Stimulated activated effector memory CD8-positive, alpha-beta T cell treated with anti-CD3 and anti-CD28 coated beads, Interleukin-12 subunit alpha, Interleukin-12 subunit beta, amount 100 ng/mL, for 72 hours (primary cell): ENCODE results near the gene LBR.
"Not testable (repeated sequence)": the region's sequence is repeated elsewhere in the genome, so short reads cannot be mapped to it uniquely, and the experiment has no call there.

Source experiments
- ATAC-seq: fragments of 150-1000 bp; cut with Tn5 transposase; 2 replicates; pipeline ENCODE4 v1.10.0; 2021
- DNase-seq, 2 donors: peaks; one replicate each; pipeline ENCODE4 v3.0.0; 2021 to 2022; ENCODE audit warnings: low spot score in 2 of 2
- H3K27ac Mint-ChIP-seq: one replicate; pipeline ENCODE4 v1.8.0; 2022; ENCODE audit warnings: mild to moderate bottlenecking, mixed read lengths
- H3K36me3 Mint-ChIP-seq: one replicate; pipeline ENCODE4 v1.8.0; 2022; ENCODE audit warnings: mild to moderate bottlenecking, mixed read lengths
- H3K4me1 Mint-ChIP-seq: one replicate; pipeline ENCODE4 v1.8.0; 2022; ENCODE audit warnings: mixed read lengths
- H3K4me3 Mint-ChIP-seq: one replicate; pipeline ENCODE4 v1.8.0; 2022; ENCODE audit warnings: mild to moderate bottlenecking, mixed read lengths
- H3K9me3 Mint-ChIP-seq: one replicate; pipeline ENCODE4 v1.8.0; 2022; ENCODE audit warnings: mixed read lengths

Gene LBR

DNA sequence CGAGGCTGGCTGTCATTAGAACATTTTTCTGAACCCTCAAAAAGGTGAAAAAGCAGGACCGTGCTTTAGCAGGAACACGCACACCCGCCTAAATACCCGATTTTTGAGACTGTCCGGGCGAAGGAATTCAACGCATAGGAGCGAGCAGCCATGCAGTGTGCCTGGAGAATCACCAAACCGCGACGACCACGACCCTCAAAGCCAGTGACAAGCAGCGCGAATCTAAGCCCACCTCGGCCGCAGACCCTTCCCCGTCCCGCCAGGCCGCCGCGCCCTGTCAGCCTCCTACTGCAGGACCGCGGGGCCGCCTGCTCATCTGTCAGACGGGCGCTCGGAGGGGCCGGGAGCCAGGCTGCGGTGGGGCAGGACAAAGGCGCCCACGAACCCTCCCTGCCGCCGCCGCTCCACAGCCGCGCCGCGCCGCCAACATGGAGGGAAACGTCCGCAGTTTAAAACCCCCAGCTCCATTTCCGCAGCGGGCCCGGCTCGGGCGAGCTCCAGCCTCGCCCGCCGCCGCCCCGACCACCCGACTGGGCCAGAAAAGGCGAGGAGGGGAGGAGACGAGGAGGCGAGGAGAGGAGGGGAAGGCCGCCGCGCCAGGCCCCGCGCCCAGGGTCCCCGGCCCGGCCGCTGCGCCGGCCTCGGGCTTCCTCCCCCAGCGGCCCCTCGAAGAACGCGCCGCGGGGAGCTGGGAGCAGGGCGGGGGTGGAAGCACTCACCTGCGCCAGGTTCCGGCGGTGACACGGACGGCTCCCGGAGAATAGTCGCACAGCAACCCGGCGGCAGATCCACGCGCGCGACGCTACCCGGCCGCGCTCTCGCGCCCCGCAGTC is at the start of gene LBR:
LBR (minus strand) TSS at position 804 of the 833 bp plus-strand sequence. CDS start 3,963 bp downstream, outside the sequence.
- Mint-ChIP-seq H3K4me1 (peaks cover 42% of the 10 kb centered on the region), H3K9me3 (no peaks in the 10 kb centered on the region), H3K4me3 (peak within 1 kb of the TSS; percentile 85), H3K27ac (peak within 1 kb of the TSS; percentile 85), H3K36me3 (peaks cover 20% of the 10 kb centered on the region)
- ATAC-seq (peak; percentile 56), DNase-seq (no peak)

DNA sequence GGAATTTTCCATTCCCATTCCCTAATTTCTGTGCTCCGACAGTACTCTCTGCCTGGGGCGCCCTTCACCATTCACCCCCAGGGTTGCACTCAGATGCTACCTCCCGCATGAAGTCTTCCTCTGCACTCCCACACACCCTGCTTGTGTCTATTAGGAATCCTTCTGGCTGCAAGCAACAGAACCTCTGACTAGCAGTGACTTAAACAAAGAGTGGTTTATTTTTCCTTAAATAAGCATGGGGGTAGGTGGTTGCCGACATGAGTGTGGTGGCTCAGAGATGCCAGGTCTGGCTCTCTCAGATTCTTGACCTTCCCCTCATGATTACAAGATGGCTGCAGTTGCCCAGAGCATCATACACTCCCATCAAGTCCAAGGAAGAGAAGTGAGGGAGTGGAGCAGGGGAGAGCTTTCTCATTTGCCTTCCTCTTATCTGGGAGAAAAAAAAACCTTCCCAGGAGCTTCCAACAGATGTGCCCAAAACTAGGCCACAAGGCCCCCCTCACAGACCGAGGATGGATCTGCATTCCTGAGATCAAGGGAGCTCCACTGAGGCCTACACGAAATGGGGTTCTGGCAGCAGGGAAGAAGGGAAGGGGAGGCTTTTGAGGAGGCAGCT is 49.6 kb upstream of the LBR start:
- H3K36me3 Mint-ChIP-seq, result no peaks in the 10 kb centered on the region
- H3K4me1 Mint-ChIP-seq, result peaks cover 47% of the 10 kb centered on the region
- H3K27ac Mint-ChIP-seq, result peak overlapping the region; percentile 82
- H3K9me3 Mint-ChIP-seq, result no peaks in the 10 kb centered on the region
- ATAC-seq (no peak), DNase-seq (no peak)
- H3K4me3 Mint-ChIP-seq, result no peak overlapping the region

DNA sequence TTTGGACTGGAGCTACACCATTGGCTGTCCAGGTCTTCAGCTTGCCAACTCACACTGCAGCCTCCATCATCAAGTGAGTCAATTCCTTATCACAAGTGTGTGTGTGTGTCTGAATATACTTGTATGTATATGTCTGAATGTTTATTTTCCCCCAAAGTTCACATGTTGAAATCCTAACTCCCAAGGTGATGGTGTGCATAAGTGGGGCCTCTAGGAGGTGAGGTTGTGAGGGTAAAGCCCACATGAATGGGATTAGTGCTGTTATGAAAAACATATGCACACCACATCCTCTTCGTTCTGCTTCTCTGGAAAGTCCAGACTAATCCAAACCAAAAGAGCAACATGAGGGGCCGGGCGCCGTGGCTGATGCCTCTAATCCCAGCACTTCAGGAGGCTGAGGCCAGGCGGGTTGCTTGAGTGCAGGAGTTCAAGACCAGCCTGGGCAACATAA is 48.7 kb upstream of the LBR start:
- no peaks in the 10 kb centered on the region for H3K9me3 Mint-ChIP-seq
- no peaks in the 10 kb centered on the region for H3K36me3 Mint-ChIP-seq
- no peak for ATAC-seq
- peaks cover 47% of the 10 kb centered on the region for H3K4me1 Mint-ChIP-seq
- no peak overlapping the region for H3K27ac Mint-ChIP-seq
- peak in 1 of 2 donors; percentile 45 for DNase-seq
- H3K4me3 Mint-ChIP-seq, result no peak overlapping the region

DNA sequence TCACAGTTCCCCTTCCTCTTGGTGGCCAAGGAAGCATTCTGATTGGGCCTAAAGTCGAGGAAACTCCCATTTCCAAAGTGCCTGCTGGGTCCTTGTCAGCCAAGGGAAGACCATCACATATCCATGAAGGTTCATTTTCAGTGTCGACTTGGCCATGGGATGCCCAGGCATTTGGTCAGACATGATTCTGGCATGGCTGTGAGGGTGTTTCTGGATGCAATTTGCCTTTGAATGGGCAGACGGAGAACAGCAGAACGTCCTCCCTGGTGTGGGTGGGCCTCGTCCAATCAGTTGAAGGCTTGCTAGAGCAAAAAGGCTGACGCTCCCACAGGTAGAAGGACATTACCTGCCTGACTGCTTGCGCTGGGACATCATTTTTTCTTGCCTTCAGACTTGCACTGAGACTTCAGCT is 48.3 kb upstream of the LBR start:
- peaks cover 48% of the 10 kb centered on the region for H3K4me1 Mint-ChIP-seq
- peak in 1 of 2 donors; percentile 46 for DNase-seq
- H3K36me3 Mint-ChIP-seq, result no peaks in the 10 kb centered on the region
- no peak overlapping the region for H3K4me3 Mint-ChIP-seq
- no peak for ATAC-seq
- no peaks in the 10 kb centered on the region for H3K9me3 Mint-ChIP-seq
- H3K27ac Mint-ChIP-seq, result no peak overlapping the region

DNA sequence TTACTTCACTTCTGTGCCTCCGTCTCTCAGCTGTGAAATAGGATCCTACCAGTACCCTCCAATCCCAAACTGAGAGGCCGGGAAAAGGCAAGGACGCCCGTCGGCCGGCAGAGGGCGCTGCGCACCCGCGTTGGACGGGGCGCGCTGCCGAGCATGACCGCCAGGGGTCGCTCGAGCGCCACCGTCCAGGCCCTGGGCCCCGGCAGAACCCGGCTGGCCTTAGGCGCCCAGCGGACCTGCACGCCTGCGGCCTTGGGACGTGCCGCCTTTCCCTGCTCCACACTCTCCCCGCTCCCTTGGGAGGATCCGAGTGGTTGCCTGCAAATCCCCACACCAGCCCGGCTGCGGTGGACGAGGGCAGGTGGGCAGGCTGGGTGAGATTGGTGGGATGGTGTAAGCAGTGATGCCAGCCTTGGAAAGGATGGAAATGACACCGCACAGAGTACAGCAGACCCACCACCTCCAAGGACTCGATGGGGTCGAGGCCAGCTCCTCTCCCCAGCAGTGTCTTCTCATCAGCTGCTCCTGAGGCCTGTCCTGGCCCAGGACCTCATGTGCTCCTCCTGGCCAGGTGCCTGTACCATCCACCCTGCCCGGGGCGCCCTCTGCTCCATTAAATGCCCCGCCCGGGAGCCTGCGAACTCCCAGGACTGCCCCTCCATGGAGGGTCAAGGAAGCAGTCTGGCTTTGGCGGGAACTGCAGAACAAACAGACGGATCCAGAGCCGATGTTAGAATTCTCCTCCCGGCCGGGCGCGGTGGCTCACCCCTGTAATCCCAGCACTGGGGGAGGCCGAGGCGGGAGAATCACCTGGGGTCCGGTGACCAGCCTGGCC is 47.4 kb upstream of the LBR start:
- ATAC-seq, result peak; percentile 82
- peaks cover 46% of the 10 kb centered on the region for H3K4me1 Mint-ChIP-seq
- no peak overlapping the region for H3K27ac Mint-ChIP-seq
- no peak overlapping the region for H3K4me3 Mint-ChIP-seq
- no peaks in the 10 kb centered on the region for H3K9me3 Mint-ChIP-seq
- no peaks in the 10 kb centered on the region for H3K36me3 Mint-ChIP-seq
- DNase-seq, result peak; percentile 88 to 89

DNA sequence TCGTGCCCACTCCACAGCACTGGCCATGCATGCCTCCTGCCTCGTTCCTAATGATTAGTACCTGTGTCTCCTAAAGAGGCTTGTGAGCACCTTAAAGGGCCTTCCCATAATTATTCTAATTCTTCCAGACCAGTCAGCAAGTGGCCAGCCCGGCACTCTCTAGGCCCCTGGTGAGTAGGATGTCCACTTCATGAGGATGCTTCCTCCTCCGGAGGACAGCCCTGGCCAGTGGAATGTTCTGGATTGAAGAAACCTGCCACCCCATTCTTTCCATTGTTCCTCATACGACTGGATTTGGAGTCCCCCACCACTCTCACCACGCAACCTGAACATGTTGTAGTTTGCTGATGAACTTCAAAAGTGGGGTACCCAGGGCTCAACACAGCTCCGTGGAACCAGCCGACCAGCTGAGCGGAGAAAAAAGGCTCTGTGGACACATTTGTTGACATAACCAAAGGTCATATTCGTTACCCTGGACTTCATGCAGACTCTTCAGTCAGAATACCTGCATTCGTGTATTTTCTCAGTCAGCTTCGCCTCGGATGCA is 46.7 kb upstream of the LBR start:
- Mint-ChIP-seq H3K4me3 (no peak overlapping the region), H3K27ac (no peak overlapping the region), H3K9me3 (no peaks in the 10 kb centered on the region), H3K4me1 (peaks cover 46% of the 10 kb centered on the region), H3K36me3 (no peaks in the 10 kb centered on the region)
- ATAC-seq (no peak), DNase-seq (no peak)

DNA sequence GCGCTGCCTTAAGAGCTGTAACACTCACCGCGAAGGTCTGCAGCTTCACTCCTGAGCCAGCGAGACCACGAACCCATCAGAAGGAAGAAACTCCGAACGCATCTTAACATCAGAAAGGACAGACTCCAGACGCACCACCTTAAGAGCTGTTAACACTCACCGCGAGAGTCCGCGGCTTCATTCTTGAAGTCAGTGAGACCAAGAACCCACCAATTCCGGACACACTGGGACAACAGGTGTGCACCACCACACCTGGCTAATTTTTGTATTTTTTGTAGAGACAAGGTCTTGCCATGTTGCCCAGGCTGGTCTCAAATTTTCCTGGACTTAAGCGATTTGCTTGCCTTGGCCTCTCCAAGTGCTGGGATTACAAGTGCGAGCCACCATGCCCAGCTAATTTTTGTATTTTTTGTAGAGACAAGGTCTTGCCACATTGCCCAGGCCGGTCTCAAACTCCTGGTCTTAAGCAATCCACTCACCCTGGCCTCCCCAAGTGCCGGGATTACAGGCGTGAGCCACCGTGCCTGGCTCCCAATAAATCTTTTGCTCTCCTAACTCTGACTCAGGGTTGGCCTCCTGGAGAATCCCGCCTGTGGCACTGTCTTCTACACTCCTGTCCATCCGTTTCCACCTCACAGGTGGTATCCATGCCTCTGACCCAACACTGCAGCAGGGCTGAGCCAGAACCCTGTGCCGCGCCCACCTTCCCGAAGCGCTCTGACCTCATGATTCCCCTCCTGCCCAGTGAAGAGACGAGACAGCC is 46.0 kb upstream of the LBR start:
- Mint-ChIP-seq H3K27ac (peak overlapping the region; percentile 29), H3K4me1 (peaks cover 51% of the 10 kb centered on the region)
- not testable (repeated sequence) for DNase-seq, H3K36me3 Mint-ChIP-seq, ATAC-seq, H3K9me3 Mint-ChIP-seq, H3K4me3 Mint-ChIP-seq

DNA sequence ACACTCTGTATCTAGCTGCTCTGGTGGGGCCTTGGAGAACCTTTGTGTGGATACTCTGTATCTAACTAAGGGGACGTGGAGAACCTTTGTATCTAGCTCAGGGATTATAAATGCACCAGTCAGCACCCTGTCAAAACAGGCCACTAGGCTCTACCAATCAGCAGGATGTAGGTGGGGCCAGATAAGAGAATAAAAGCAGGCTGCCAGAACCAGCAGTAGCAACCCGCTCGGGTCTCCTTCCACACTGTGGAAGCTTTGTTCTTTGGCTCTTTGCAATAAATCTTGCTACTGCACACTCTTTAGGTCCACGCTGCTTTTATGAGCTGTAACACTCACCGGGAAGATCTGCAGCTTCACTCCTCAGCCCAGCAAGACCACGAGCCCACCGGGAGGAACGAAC is 45.4 kb upstream of the LBR start:
- peak in 1 of 2 donors; percentile 49 for DNase-seq
- not testable (repeated sequence) for H3K36me3 Mint-ChIP-seq, H3K4me3 Mint-ChIP-seq, H3K9me3 Mint-ChIP-seq, ATAC-seq
- Mint-ChIP-seq H3K27ac (peak overlapping the region; percentile 29), H3K4me1 (peaks cover 55% of the 10 kb centered on the region)

DNA sequence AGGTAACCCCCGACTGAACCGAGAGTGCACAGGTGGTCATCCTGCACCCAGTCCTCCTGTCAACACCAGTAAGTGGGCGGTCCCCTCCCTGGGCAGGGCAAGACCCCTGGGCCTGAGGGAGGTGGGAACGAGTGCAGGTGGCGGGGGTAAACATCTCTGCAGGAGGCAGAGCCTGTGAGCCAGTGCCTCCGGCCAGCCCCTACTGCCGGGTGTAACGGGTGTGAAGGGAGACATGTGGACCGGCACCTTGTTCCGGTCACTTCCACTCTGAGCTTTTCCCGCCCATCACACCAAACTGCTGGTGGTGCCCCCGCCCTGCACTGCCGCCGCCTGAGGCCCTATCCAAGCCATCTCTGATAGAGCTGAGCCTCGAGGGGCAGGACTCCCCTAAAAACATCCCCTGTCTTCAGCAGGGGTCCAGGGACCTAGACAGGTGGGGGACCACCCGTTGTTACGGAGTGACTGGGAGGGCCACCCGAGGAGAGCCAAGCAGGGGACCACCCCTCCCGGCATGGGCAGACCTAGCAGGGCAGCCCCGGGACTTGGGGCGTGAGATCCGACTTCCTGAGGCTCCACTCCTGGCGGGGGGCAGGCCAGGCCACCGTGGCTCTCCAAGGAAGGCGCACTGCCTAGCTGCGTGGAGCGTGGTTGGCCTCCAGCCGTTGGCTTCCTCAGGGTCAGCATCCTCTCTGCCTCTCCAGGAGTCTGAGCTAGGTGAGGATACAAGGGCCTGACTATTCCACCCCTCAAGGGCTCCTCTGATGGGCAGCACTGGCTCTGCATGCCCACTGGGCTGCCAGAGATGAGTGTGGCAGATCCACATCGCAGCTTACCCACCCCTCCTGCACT is 43.8 kb upstream of the LBR start:
- ATAC-seq (no peak), DNase-seq (no peak)
- Mint-ChIP-seq H3K4me3 (no peak overlapping the region), H3K36me3 (no peaks in the 10 kb centered on the region), H3K9me3 (no peaks in the 10 kb centered on the region), H3K27ac (peak overlapping the region; percentile 54), H3K4me1 (peaks cover 46% of the 10 kb centered on the region)

DNA sequence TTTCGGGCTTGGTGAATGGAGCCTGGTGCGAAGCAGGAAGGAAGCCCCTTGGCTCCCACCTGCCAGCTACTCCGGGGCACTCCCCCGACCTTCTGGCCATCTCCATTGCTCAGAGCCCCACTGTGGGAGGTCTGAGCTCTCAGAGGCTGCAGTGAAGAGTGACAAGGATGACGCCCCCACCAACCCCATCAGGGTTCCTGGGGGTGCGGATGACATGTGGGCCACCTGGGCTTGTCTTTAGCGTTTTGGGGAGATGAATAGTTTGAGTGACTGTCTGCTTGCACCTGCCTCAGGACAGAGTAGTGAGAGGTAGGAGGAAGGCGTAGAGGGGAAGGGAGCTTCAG is 43.2 kb upstream of the LBR start:
- Mint-ChIP-seq H3K9me3 (no peaks in the 10 kb centered on the region), H3K27ac (peak overlapping the region; percentile 54), H3K36me3 (no peaks in the 10 kb centered on the region), H3K4me1 (peaks cover 48% of the 10 kb centered on the region), H3K4me3 (no peak overlapping the region)
- DNase-seq (no peak), ATAC-seq (no peak)

DNA sequence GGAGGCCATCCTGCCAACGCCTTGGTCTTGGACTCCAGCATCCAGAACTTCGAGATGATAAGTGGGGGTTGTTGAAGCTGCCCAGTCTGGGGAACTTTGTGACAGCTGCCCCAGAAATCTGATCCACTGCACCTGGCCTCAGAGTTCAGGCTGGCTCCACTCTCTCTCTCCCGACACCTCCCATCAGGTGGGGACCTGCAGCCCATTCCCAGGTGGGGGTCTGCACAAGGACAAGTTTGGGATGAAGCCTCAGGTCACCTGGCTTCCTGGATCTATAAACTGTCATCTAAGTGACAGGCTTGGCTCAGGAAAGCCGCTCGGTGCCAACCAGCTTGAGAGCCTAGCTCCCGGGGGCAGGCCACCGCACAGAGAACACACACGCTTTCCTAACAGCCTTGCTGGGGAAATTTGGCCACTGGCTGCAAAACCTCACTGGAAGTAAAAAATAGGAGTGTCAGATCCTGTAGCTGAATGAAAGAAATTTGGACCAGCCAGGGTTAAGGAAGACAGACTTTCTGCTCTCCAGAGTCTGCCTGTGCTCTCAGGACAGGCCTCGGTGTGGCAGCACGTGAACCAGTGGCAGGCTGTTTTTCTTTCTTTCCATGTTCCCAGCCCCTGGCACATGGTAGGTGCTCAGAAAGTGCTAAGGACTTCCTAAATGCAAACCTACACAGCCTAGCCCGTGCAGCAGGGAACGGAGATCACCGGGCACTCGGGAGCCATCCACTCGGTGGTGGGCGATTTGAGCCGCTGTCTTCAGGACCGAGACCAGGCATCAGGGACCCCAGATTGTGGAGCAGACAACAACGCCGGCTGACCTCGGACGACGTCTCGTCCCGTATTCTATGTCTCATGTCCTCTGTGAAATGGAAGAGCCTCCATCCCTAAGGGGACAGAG is 42.6 kb upstream of the LBR start:
- no peaks in the 10 kb centered on the region for H3K9me3 Mint-ChIP-seq
- peaks cover 53% of the 10 kb centered on the region for H3K4me1 Mint-ChIP-seq
- H3K36me3 Mint-ChIP-seq, result no peaks in the 10 kb centered on the region
- peak overlapping the region; percentile 54 for H3K27ac Mint-ChIP-seq
- ATAC-seq (no peak), DNase-seq (no peak)
- no peak overlapping the region for H3K4me3 Mint-ChIP-seq

DNA sequence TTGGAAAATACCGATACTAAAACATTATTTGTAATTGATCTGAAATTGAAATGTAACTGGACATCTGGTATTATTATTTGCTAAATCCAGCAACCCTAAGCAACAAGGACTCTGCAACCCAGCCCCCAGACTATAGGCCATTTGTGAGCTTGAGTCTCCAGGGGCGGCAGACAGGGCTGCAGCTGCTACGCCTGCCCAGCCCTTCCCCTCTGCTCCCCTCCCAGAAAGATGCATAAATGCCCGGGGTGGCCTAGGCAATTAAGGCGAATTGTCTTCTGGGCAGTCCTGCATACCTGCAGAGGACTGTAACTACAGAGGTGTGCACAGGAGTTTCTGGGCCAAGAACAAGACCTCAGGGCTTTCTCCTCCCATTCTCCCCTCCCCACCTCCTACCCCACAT is 41.2 kb upstream of the LBR start:
- no peak for DNase-seq
- Mint-ChIP-seq H3K4me3 (peak overlapping the region; percentile 90), H3K4me1 (peaks cover 48% of the 10 kb centered on the region), H3K36me3 (no peaks in the 10 kb centered on the region), H3K9me3 (no peaks in the 10 kb centered on the region), H3K27ac (peak overlapping the region; percentile 95)
- no peak for ATAC-seq
